Hematopoietic multipotent progenitor cell (in vitro differentiated cells): ENCODE measurements around the gene TBC1D22B. TPM values are rescaled to one million over a fixed set of nuclear protein-coding genes. Genes with fewer than 3 reads are reported as not detected.
A peak's percentile ranks its signal among the peaks of the same experiment; 100 is the strongest.
"Not testable (repeated sequence)": the region's sequence is repeated elsewhere in the genome, so short reads cannot be mapped to it uniquely, and the experiment has no call there.

Source experiments
- DNase-seq, 3 donors: peaks; one replicate each; pipeline ENCODE4 v3.0.0-alpha.2; 2011 to 2015; ENCODE audit warnings: low read depth in 2 of 3, low spot score in 2 of 3
- total RNA-seq: library from RNA; depleted of rRNA; stranded (reverse); fragments of >200 nt; gene quantifications from one replicate; pipeline ENCODE4 v1.2.3, GENCODE V29; 2012

TBC1D22B gene
- total RNA-seq, 1 donor, result 10.0 TPM

GRCh38 chr6:37262446-37263026 is 5.0 kb downstream of the TBC1D22B start:
- DNase-seq, result no peak

GRCh38 chr6:37265001-37265400 is 7.4 kb downstream of the TBC1D22B start:
- DNase-seq, result no peak

GRCh38 chr6:37265860-37266259 is 8.3 kb downstream of the TBC1D22B start:
- no peak for DNase-seq

GRCh38 chr6:37269105-37269504 is 11.5 kb downstream of the TBC1D22B start:
- no peak for DNase-seq

- no peak for DNase-seq
Measured at GRCh38 chr6:37272834-37273566, 15.4 kb downstream of the TBC1D22B start.

- no peak for DNase-seq
Measured at GRCh38 chr6:37273690-37274089, 16.1 kb downstream of the TBC1D22B start.

GRCh38 chr6:37275350-37275749 is 17.8 kb downstream of the TBC1D22B start:
- no peak for DNase-seq

GRCh38 chr6:37277001-37277409 is 19.4 kb downstream of the TBC1D22B start:
- peak in 1 of 3 donors; percentile 8 for DNase-seq

GRCh38 chr6:37279366-37280134 is 22.0 kb downstream of the TBC1D22B start:
- no peak for DNase-seq

GRCh38 chr6:37280162-37280887 is 22.8 kb downstream of the TBC1D22B start:
- DNase-seq, result no peak

GRCh38 chr6:37282371-37282770 is 24.8 kb downstream of the TBC1D22B start:
- no peak for DNase-seq

GRCh38 chr6:37283268-37283667 is 25.7 kb downstream of the TBC1D22B start:
- no peak for DNase-seq

GRCh38 chr6:37283671-37284151 is 26.1 kb downstream of the TBC1D22B start:
- no peak for DNase-seq

GRCh38 chr6:37284781-37285180 is 27.2 kb downstream of the TBC1D22B start:
- DNase-seq, result no peak

GRCh38 chr6:37285861-37286311 is 28.3 kb downstream of the TBC1D22B start:
- DNase-seq, result peak in 1 of 3 donors; percentile 17

GRCh38 chr6:37287519-37288157 is 30.1 kb downstream of the TBC1D22B start:
- DNase-seq, result no peak

GRCh38 chr6:37288247-37288646 is 30.7 kb downstream of the TBC1D22B start:
- DNase-seq, result no peak

GRCh38 chr6:37289931-37290330 is 32.4 kb downstream of the TBC1D22B start:
- DNase-seq, result peak in 1 of 3 donors; percentile 7

GRCh38 chr6:37293426-37293825 is 35.9 kb downstream of the TBC1D22B start:
- DNase-seq, result no peak

- DNase-seq, result not testable (repeated sequence)
Measured at GRCh38 chr6:37297637-37298036, 40.1 kb downstream of the TBC1D22B start.
